Stimulated activated CD8-positive, alpha-beta memory T cell treated with anti-CD3 and anti-CD28 coated beads, Interleukin-12 subunit alpha, Interleukin-12 subunit beta, amount 100 ng/mL, for 1 hour (primary cell): ENCODE data around the gene E2F4.

ENCODE experiments used
- DNase-seq: peaks from one replicate; pipeline ENCODE4 v3.0.0-alpha.2; 2020; ENCODE audit warnings: low read depth

The E2F4 gene

GRCh38 chr16:67208154-67208896 is 16.4 kb downstream of the E2F4 start:
- no peak for DNase-seq

DNA sequence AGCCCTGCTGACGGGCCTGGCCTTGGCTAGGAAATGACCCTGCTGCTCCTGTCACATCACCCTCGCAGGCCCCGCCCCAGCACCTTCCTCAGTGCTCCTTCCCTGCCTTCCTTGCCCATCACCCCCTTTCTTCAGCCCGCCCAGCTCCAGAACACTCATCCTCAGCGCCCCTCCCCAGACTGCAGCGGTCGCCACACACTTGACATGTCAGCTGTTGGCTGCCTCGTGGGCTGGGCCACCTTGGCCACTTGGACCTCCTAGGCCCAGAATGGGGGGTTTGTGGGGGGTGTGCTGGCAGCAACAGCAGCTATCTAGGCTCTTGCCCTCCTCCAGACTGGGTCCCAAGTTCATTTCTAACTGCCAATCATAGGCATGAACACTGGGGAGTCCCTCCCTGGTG is 17.6 kb downstream of the E2F4 start:
- no peak for DNase-seq

DNA sequence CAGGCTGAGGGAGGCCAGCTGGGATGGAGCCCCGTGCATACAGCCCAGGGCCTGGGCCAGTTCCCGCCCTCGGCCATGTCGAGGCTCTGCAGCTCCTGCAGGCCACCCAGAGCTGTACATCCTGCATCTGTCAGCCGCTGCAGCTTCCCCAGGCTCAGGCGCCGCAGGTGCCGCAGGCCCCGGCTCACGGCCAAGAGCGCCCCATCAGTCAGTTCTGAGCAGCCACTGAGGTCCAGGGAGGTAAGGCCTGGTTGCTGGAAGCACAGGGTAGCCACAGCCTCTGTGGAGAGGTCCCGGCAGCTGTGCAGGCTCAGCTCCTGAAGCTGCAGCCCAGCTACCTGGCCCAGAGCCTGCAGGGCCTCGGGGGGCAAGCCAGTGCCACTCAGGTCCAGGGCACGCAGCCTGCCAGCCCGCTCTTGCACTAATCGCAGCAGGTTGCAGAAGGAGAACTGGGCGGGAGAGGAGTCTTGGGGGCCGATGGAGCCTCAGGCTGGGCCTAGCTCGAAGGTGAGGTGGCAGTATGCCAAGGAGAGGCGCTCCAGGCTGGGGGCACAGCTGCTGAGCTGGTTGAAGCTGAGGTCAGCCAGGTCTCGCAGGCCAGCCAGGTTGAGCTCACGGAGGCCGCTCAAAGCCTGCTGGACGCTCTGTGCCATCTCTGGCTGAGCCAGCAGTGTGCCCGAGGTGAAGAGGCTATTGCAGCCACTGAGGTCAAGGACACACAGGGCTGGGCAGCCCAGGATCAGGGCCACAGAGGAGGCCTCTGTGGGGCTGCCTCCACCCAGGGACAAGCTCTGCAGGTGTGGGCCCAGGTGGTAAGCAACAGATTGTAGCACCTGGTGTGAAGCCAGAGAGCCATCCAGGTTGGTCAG is 18.3 kb downstream of the E2F4 start:
- no peak for DNase-seq

- DNase-seq: no peak
Measured at GRCh38 chr16:67211674-67212073, 19.7 kb downstream of the E2F4 start.

GRCh38 chr16:67212766-67213165 is 20.8 kb downstream of the E2F4 start:
- DNase-seq: no peak

GRCh38 chr16:67213197-67214019 is 21.5 kb downstream of the E2F4 start:
- DNase-seq: no peak

DNA sequence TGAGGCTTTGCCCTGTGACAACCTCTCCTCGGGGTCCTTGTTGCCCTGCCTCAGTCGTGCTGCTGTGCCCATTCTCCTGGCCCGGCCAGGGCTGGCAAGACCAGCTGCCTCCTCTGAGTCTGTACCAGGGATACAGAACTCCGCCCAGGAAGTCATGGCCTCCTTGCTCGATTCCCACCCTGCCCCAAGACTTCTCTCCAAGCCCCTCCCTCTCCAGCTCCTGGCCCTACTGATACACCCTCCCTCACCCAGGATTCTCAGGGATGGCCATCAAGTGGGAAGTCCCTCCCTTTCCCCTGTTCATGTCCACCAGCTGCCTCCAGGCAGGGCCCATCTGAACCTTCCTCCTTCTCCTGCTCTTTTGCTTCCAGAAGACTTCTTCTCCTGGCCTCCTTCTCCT is 23.8 kb downstream of the E2F4 start:
- no peak for DNase-seq

DNA sequence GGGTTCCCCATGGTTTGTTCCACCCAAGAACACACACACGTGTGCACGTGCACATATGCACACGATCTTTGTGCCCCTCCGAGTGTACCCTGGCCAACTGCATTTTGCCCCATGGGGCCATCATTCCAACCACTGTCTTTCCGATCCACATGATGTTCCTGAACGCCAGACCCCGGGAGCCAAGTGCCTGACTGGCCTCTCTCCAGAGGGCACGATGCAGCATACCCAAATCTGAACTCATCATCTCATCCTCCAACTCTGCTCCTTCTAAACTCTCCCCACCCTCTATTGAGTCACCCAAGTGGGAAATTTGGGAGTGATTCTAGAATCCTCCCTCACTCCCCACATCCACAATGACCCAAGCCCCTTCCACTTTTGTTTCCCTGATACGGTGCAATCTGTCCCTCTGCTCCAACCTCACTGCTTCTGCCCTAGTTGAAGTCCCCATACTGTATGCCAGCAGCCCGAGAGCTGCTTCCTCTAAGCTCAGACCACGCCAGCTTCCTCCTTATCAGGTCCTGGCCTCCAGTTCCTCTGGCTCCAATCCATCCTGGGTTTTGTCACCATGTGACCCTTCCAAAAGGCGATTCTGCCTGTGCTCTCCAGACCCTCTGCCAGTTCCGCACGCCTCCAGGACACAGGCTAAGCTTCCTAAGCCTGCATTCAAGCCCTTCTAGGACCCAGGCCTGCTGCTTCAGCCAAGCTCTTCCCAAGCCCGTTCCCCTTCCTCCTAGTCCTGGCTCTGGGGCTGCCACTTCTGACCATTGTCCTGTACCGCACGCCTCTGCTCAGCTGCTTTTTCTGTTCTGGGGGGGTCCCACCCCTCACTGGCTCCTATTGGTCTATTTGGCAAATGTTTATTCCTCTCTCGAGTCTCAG is 24.9 kb downstream of the E2F4 start:
- no peak for DNase-seq

DNA sequence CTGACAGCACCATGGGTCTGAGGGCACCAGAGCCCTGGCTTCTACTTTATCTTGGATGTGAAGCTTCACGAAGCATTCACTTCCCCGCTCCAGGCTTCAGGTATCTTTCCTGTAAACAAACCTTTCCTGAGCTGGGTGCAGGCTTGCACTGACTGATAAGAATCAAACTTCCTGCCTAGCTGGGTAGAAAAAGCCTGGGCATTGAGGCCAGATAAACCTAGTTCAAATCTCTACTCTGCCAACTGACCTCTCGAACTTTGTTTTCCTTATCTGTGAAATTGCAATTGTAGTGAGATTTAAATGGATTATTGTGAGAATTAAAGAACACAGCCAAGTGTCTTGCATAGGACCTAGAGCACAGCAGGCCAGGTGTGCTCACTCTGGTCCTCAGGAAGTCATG is 32.0 kb downstream of the E2F4 start:
- DNase-seq: no peak

GRCh38 chr16:67226295-67226803 is 34.4 kb downstream of the E2F4 start:
- DNase-seq: no peak

GRCh38 chr16:67226804-67227566 is 35.0 kb downstream of the E2F4 start, which contains the start of gene TMEM208:
TMEM208 (plus strand) TSS chr16:67227130; CDS start chr16:67227219, 89 bp downstream.
- peak; percentile 97 for DNase-seq

GRCh38 chr16:67227567-67227921 is 35.6 kb downstream of the E2F4 start:
- no peak for DNase-seq

DNA sequence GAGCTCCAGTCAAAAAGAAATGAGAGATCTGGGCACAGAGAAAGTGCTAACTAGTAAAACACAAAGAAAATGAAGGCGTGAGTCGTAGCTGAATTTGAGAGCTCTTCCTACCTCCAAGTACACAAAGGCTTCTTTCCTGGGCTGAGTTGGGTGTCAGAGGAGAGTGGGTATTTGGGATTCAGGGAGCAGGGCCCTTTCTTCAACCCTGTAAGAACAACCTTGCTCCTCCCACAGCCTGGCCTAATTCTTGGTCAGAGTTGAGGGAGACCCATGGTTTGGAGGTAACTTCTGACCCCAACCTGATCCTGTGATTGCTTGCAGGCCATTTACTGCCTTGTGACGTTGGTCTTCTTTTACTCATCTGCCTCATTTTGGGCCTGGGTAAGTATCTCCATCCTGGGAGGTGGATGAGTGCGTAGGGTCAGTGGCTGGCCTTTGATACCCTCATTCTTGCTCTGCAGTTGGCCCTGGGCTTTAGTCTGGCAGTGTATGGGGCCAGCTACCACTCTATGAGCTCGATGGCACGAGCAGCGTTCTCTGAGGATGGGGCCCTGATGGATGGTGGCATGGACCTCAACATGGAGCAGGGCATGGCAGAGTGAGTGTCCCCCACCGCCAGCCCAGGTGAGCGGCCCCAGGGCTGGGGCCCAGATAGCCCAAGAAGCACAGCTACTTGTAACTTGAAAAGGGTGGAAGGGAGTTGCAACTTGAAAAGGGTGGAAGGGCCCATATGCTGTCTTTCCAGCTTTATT is 36.3 kb downstream of the E2F4 start:
- no peak for DNase-seq

DNA sequence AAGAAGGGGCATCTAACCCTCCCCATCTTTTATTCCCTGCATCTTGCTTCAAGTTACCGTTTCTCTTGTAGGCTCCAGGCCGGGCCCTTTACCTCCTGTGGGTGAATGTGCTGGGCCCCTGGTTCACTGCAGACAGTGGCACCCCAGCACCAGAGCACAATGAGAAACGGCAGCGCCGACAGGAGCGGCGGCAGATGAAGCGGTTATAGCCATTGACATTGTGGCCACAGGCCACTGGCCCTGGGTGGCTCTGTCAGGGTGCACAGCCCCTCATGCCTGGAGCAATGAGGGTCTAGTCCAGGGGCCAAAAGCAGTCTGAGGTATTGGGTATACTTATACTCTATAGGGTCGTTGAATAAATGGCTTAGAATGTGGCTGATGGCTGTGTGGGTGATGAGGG is 37.0 kb downstream of the E2F4 start:
- DNase-seq: no peak

DNA sequence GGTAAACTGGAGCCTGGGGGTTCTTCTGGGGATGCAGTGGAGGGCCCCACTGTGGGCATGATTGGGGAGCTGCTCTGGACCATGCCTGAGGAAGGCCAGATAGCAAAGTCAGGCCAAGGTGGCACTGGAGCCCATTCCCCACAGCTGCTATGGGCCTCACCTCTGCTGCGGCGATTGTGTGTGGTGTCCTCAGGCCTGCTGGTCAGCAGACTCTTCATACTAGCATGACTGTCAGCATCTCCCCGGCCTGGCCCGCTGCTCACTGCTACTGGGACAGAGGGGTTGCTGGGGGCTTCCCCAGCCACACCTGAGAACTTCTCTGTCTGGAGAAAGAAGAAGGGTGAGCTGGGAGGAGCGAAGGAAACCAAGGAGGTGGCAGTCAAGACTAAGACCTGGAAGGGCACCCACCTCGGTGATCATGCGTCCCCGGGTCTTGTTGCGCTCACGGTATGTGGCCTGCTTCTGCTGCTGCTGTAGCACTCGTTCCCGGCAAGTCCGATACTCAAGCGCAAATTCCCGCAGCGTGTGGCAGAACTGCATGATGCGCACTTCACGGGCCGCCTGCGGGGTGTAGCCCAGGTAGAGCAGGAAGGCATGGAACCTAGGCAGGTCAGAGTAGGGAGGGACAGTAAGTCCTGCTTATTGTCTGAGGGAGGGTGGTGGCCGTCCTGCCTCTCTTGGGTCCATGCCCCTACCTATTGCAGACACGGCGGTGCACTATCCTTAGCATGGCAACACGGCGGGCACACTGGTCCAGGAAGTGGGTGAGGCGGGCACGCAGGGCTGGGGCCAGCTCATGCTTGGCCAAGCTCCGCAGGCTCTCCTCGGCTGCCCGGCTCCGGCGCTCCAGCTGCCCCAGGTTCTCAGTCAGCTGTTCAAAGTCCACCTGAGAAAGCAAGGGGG is 38.2 kb downstream of the E2F4 start:
- no peak for DNase-seq

GRCh38 chr16:67230809-67231660 is 39.1 kb downstream of the E2F4 start:
- DNase-seq: no peak

- DNase-seq: no peak
Measured at GRCh38 chr16:67233596-67233995, 41.6 kb downstream of the E2F4 start.

- DNase-seq: no peak
Measured at GRCh38 chr16:67234180-67234597, 42.2 kb downstream of the E2F4 start.
